GM19238 (cell line): ENCODE measurements around the gene EDC3.

Experiments
- DNase-seq: peaks from one replicate; pipeline ENCODE4 v3.0.0; 2011; ENCODE audit warnings: low spot score; ENCODE audit not compliant: insufficient read length

Gene EDC3

GRCh38 chr15:74584779-74585178 lies 111.0 kb downstream of the EDC3 start:
- no peak for DNase-seq

- no peak for DNase-seq
Measured at GRCh38 chr15:74584204-74584603, 111.6 kb downstream of the EDC3 start.
